ENCODE results near the gene JPH3. TPM values are rescaled to one million over a fixed set of nuclear protein-coding genes. Genes with fewer than 3 reads are reported as not detected.
A peak's percentile ranks its signal among the peaks of the same experiment; 100 is the strongest.
"Not testable (repeated sequence)": the region's sequence is repeated elsewhere in the genome, so short reads cannot be mapped to it uniquely, and the experiment has no call there.

Gene JPH3
- total and polyA plus RNA-seq, 10 donors, result 0.03 TPM; not detected in 9

DNA sequence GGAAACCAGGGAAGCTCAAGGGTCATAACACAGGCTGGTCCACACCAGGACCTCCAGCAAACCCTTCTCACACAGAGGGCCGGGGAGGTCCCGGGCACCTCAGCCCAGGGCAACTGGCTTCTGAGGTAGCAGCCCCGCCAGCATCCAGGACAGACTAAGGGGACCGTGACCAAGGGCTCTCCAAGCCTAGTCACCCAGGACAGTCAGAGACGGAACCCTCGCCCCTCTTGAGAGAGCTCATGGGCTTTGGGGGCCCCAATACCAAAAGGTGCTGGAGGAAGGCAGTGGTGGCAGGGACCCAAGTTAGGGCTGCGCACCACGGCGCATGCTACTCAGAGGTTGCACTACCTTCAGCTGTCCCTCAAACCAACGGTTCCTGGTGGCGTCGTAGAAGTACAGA, 108.6 kb downstream of the JPH3 start:
- Histone ChIP-seq H3K4me1 (peaks cover 0 to 22% (median 14%) of the 10 kb centered on the region in 6 donors), H3K36me3 (peaks cover 4 to 98% (median 77%) of the 10 kb centered on the region in 6 donors), H3K27me3 (replicated peaks in 1 of 7) (no peaks in the 10 kb centered on the region), H3K9me3 (no peaks in the 10 kb centered on the region), H3K4me3 (no peak overlapping the region), H3K27ac (no peak overlapping the region)
- intact Hi-C loops (cut with DNase I; ENCODE audit: low total_unique reads), result no loop called here
- no peak for DNase-seq
- WGBS, 5 donors, result 96 to 98% (median 96%) methylated on average over 8 to 12 of the region's 12 CpGs
- no peak for TF ChIP-seq POLR2A (IDR thresholded peaks at IDR 0.05)

- Histone ChIP-seq H3K4me1 (peaks cover 0 to 22% (median 12%) of the 10 kb centered on the region in 6 donors), H3K27ac (peak overlapping the region in 2 of 8 donors; percentile 59 to 64), H3K4me3 (no peak overlapping the region), H3K27me3 (replicated peaks in 1 of 7) (no peaks in the 10 kb centered on the region), H3K36me3 (peaks cover 4 to 99% (median 75%) of the 10 kb centered on the region in 6 donors), H3K9me3 (no peaks in the 10 kb centered on the region)
- no peak for DNase-seq
- 86 to 94% (median 91%) methylated on average over 8 to 14 of the region's 14 CpGs for WGBS, 5 donors
- intact Hi-C loops (cut with DNase I; ENCODE audit: low total_unique reads), result no loop called here
- TF ChIP-seq, protein P1, sequence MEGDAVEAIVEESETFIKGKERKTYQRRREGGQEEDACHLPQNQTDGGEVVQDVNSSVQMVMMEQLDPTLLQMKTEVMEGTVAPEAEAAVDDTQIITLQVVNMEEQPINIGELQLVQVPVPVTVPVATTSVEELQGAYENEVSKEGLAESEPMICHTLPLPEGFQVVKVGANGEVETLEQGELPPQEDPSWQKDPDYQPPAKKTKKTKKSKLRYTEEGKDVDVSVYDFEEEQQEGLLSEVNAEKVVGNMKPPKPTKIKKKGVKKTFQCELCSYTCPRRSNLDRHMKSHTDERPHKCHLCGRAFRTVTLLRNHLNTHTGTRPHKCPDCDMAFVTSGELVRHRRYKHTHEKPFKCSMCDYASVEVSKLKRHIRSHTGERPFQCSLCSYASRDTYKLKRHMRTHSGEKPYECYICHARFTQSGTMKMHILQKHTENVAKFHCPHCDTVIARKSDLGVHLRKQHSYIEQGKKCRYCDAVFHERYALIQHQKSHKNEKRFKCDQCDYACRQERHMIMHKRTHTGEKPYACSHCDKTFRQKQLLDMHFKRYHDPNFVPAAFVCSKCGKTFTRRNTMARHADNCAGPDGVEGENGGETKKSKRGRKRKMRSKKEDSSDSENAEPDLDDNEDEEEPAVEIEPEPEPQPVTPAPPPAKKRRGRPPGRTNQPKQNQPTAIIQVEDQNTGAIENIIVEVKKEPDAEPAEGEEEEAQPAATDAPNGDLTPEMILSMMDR (IDR thresholded peaks at IDR 0.05 in 8 of 11, conservative IDR thresholded peaks at IDR 0.05 in 3 of 11), result no peak
- TF ChIP-seq POLR2AphosphoS5 (IDR thresholded peaks at IDR 0.05) (no peak), POLR2A (IDR thresholded peaks at IDR 0.05) (no peak)
These were observed 110.0 kb downstream of the JPH3 start for GRCh38 chr16:87712184-87712762.

DNA sequence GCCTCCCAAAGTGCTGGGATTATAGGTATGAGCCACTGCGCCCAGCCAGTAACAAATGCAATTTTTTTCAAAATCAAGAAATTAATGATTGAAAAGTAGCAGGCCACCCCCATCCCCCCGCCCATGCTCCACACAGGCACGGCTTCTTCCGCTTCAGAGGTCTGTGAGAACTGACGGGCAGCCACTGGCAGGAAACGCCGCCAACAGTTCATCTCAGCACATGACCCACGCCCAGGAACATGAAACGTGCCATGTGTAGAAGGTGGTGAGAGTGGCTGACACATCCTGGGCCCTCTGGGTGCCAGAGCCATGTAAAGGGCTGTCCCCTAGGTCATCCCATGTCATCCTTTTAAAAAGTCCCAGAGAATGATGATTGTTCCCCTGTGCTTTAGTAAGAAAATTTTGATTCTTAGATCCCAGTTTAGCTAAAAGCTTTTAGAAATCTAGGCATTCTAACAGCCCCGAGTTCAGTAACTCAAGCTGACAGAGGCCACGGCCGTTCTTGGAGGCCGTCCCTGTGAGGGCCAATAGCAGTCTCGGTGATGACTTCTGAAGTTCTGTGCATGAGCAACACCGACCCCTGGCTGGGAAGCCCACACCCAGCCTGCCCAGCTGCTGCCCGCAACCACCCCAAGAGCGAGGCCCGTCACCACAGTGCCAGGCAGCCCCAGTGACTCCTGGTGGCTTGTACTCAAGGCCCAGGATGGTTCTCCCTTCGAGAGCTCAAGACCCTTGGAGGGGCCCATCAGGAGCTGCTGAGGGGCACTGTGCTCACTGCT, 111.3 kb downstream of the JPH3 start:
- H3K27ac ChIP-seq, result peak overlapping the region in 6 of 8 donors; percentile 7 to 77 (median 58)
- intact Hi-C loops (cut with DNase I; ENCODE audit: low total_unique reads), result no loop called here
- H3K27me3 ChIP-seq (replicated peaks in 1 of 7), result no peaks in the 10 kb centered on the region
- no peaks in the 10 kb centered on the region for H3K9me3 ChIP-seq
- H3K36me3 ChIP-seq, result peaks cover 4 to 97% (median 67%) of the 10 kb centered on the region in 6 donors
- WGBS, 5 donors, result 52 to 80% (median 72%) methylated on average over 11 to 19 of the region's 19 CpGs
- no peak overlapping the region for H3K4me3 ChIP-seq
- peak; percentile 84 for DNase-seq
- peaks cover 0 to 22% (median 12%) of the 10 kb centered on the region in 6 donors for H3K4me1 ChIP-seq
- TF ChIP-seq POLR2AphosphoS5 (IDR thresholded peaks at IDR 0.05) (peak in 1 of 3 donors; percentile 17), POLR2A (IDR thresholded peaks at IDR 0.05) (no peak)

GRCh38 chr16:87715231-87715630, 112.9 kb downstream of the JPH3 start:
- Histone ChIP-seq H3K27ac (no peak overlapping the region), H3K27me3 (replicated peaks in 1 of 7) (no peaks in the 10 kb centered on the region), H3K9me3 (no peaks in the 10 kb centered on the region), H3K36me3 (peaks cover 4 to 97% (median 58%) of the 10 kb centered on the region in 6 donors), H3K4me1 (peaks cover 0 to 22% (median 12%) of the 10 kb centered on the region in 6 donors), H3K4me3 (no peak overlapping the region)
- TF ChIP-seq, protein P1 (IDR thresholded peaks at IDR 0.05 in 8 of 11, conservative IDR thresholded peaks at IDR 0.05 in 3 of 11), result no peak
- TF ChIP-seq POLR2A (IDR thresholded peaks at IDR 0.05), result no peak
- TF ChIP-seq POLR2AphosphoS5 (IDR thresholded peaks at IDR 0.05), result no peak
- intact Hi-C loops (cut with DNase I; ENCODE audit: low total_unique reads), result no loop called here
- WGBS, 5 donors, result 96 to 98% (median 97%) methylated on average over 16 of the region's 16 CpGs
- no peak for DNase-seq

DNA sequence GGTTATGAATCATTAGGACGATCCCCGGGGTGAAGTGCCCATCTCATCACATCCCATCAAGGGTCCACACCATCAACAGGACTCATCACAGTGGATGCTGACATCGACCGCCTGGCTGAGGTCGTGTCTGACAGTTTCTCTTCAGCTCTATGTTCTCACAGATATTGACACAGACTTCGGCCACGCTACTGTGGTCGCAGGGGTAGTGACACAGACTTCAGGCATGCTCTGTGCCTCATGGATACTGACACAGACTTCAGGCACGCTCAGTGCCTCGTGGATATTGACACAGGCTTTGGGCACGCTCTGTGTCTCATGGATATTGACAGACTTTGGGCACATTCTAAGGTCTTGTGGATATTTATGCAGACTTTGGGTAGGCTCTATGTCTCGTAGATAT, 113.3 kb downstream of the JPH3 start:
- TF ChIP-seq POLR2A (IDR thresholded peaks at IDR 0.05), result no peak
- TF ChIP-seq, protein P1 (IDR thresholded peaks at IDR 0.05 in 8 of 11, conservative IDR thresholded peaks at IDR 0.05 in 3 of 11), result no peak
- no peak for TF ChIP-seq POLR2AphosphoS5 (IDR thresholded peaks at IDR 0.05)
- no peak for DNase-seq
- no peaks in the 10 kb centered on the region for H3K9me3 ChIP-seq
- peaks cover 0 to 22% (median 12%) of the 10 kb centered on the region in 6 donors for H3K4me1 ChIP-seq
- H3K36me3 ChIP-seq, result peaks cover 3 to 97% (median 56%) of the 10 kb centered on the region in 6 donors
- H3K4me3 ChIP-seq, result no peak overlapping the region
- no peaks in the 10 kb centered on the region for H3K27me3 ChIP-seq (replicated peaks in 1 of 7)
- WGBS, 5 donors, result 94 to 100% (median 97%) methylated on average over 12 of the region's 12 CpGs
- H3K27ac ChIP-seq, result no peak overlapping the region
- intact Hi-C loops (cut with DNase I; ENCODE audit: low total_unique reads), result no loop called here

- H3K27ac ChIP-seq; DNase-seq; intact Hi-C loops (cut with DNase I; ENCODE audit: low total_unique reads); H3K27me3 ChIP-seq (replicated peaks in 1 of 7); H3K4me3 ChIP-seq; H3K9me3 ChIP-seq: not testable (repeated sequence)
- Histone ChIP-seq H3K36me3 (peaks cover 0 to 97% (median 59%) of the 10 kb centered on the region in 6 donors), H3K4me1 (peaks cover 0 to 17% (median 15%) of the 10 kb centered on the region in 6 donors)
- 92 to 99% (median 97%) methylated on average over 11 to 28 of the region's 28 CpGs for WGBS, 5 donors
These were observed 116.5 kb downstream of the JPH3 start for GRCh38 chr16:87718831-87719230.
